ENCODE results near the gene SETD1A.

SETD1A gene

GRCh38 chr16:30957456-30958174 is at the start of gene SETD1A:
Gene SETD1A, plus strand, starts transcription at chr16:30957754. Its CDS starts 978 bp downstream, at chr16:30958732.
- peak; percentile 90 for DNase-seq (ENCODE audit: extremely low read depth, low read depth)

GRCh38 chr16:30910427-30911029 is 47.0 kb upstream of the SETD1A start:
- TF ChIP-seq CTCF (IDR thresholded peaks at IDR 0.05; ENCODE audit: low read depth, low read length), result no peak
- DNase-seq (ENCODE audit: extremely low read depth, low read depth), result no peak

More at GRCh38 chr16:30957456-30958174, at the start of gene SETD1A:
- TF ChIP-seq CTCF (IDR thresholded peaks at IDR 0.05; ENCODE audit: low read depth, low read length), result no peak

GRCh38 chr16:30912794-30913412 is 44.7 kb upstream of the SETD1A start:
- no peak for TF ChIP-seq CTCF (IDR thresholded peaks at IDR 0.05; ENCODE audit: low read depth, low read length)
- DNase-seq (ENCODE audit: extremely low read depth, low read depth), result no peak

GRCh38 chr16:30914830-30915229 is 42.7 kb upstream of the SETD1A start:
- no peak for DNase-seq (ENCODE audit: extremely low read depth, low read depth)
- no peak for TF ChIP-seq CTCF (IDR thresholded peaks at IDR 0.05; ENCODE audit: low read depth, low read length)

GRCh38 chr16:30918614-30919013 is 38.9 kb upstream of the SETD1A start:
- DNase-seq (ENCODE audit: extremely low read depth, low read depth), result no peak
- no peak for TF ChIP-seq CTCF (IDR thresholded peaks at IDR 0.05; ENCODE audit: low read depth, low read length)

GRCh38 chr16:30920891-30921290 is 36.7 kb upstream of the SETD1A start:
- DNase-seq (ENCODE audit: extremely low read depth, low read depth), result no peak

More at GRCh38 chr16:30920891-30921290, 36.7 kb upstream of the SETD1A start:
- no peak for TF ChIP-seq CTCF (IDR thresholded peaks at IDR 0.05; ENCODE audit: low read depth, low read length)
